Measurements from ENCODE around the gene LRRC4C. TPM values are rescaled to one million over a fixed set of nuclear protein-coding genes. Genes with fewer than 3 reads are reported as not detected.

LRRC4C gene
- total and polyA plus RNA-seq, 10 of the 15 experiments (the other 5 are each of a cell fraction or from before 2014, with no cell fraction given) = 1.5 TPM; not detected in 9

DNA sequence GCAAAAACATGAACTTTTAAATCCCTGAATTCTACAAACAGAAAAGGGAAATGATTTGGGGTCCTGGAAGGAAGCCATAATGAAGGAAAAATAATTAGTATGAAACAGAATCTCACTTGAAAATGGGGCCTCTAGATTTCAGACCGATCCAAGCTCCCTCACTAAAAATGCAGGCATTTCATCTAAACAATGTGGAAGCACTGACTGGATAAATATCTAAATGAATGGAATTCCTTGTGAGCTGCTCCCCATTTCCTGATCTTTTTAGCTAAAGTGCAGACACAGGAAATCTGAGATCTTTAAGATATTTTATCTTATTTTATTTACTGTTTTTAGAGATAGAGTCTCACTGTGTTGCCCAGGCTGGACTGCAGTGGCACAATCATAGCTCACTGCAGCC, 1255.8 kb downstream of the LRRC4C start:
- no peak for FAIRE-seq
- BruUV-seq (replicated peaks) = no TSS peak

More for the DNA sequence above, 1255.8 kb downstream of the LRRC4C start:
- in situ Hi-C loops (cut with MboI) (no loop called here), intact Hi-C loops (cut with micrococcal nuclease; ENCODE audit: unreplicated experiment) (no loop called here)
- ChIA-PET SMC1A (ENCODE audit: uncharacterized antibody, unreplicated experiment) (interaction anchor here (0.6 kb wide), 1 partner anchor 10 kb away, joined by 3 read pairs; no protein-coding TSS in a partner anchor), POLR2A (no interaction called here), RAD21 (ENCODE audit: unreplicated experiment) (interaction anchor here (1.1 kb wide), 1 partner anchor 20 kb away, joined by 4 read pairs; no protein-coding TSS in a partner anchor), CTCF (no interaction called here)
- TF ChIP-seq BRCA1 (IDR thresholded peaks at IDR 0.05; ENCODE audit: low read depth, low read length) (no peak), NFIC (IDR thresholded peaks at IDR 0.05; ENCODE audit: low read depth, low read length) (no peak), NR2C2 (IDR thresholded peaks at IDR 0.05; ENCODE audit: borderline replicate concordance, control insufficient read depth, insufficient read length, low read depth) (no peak), SIX5 (IDR thresholded peaks at IDR 0.05; ENCODE audit: low read depth, low read length, severe bottlenecking) (no peak), TCF7 (IDR thresholded peaks at IDR 0.05; ENCODE audit: borderline replicate concordance) (no peak), CREM (IDR thresholded peaks at IDR 0.05; ENCODE audit: low read depth) (no peak), E2F4 (IDR thresholded peaks at IDR 0.05; ENCODE audit: low read depth, low read length) (no peak), MLLT1 (IDR thresholded peaks at IDR 0.05) (no peak), EED (IDR thresholded peaks at IDR 0.05; ENCODE audit: low read depth) (no peak), CEBPB (IDR thresholded peaks at IDR 0.05; ENCODE audit: borderline replicate concordance in 1 of 2, low read depth in 2 of 2, low read length in 2 of 2) (no peak), BACH1 (IDR thresholded peaks at IDR 0.05; ENCODE audit: borderline replicate concordance) (no peak), RCOR1 (conservative IDR thresholded peaks at IDR 0.05; ENCODE audit: low read depth, low read length) (no peak), MTA2 (IDR thresholded peaks at IDR 0.05; ENCODE audit: low read depth) (no peak)
- Histone ChIP-seq H3K36me3 (ENCODE audit: control insufficient read depth in 2 of 2, insufficient read depth in 2 of 2, low read length in 1 of 2) (no peaks in the 10 kb centered on the region), H3K79me2 (ENCODE audit: control insufficient read depth, insufficient read depth, low read length) (no peaks in the 10 kb centered on the region), H3K4me1 (ENCODE audit: control insufficient read depth, insufficient read depth, low read length) (no peaks in the 10 kb centered on the region), H3K4me3 (no peak overlapping the region), H3K9ac (ENCODE audit: control insufficient read depth, insufficient read depth, low read length) (no peak overlapping the region), H3K27me3 (replicated peaks in 1 of 2; ENCODE audit: control insufficient read depth in 2 of 2, insufficient read depth in 2 of 2, low read length in 1 of 2) (no peaks in the 10 kb centered on the region), H4K20me1 (ENCODE audit: control insufficient read depth, insufficient read depth) (no peaks in the 10 kb centered on the region), H3K9me3 (replicated peaks; ENCODE audit: control insufficient read depth, insufficient read depth, low read length) (no peaks in the 10 kb centered on the region), H3K4me2 (ENCODE audit: control insufficient read depth, insufficient read depth) (no peak overlapping the region), H3K27ac (ENCODE audit: control insufficient read depth, insufficient read depth) (no peak overlapping the region), H2AFZ (ENCODE audit: control insufficient read depth, low read depth, low read length) (no peak overlapping the region)
- DNase-seq (ENCODE audit: low read depth, low spot score) (no peak), ATAC-seq (no peak)
- WGBS (ENCODE audit: insufficient coverage, insufficient replicate concordance, low lambda C conversion rate, missing lambda C conversion rate) = 0% methylated on average over 1 of the region's 1 CpG
